HFF-Myc (cell line): ENCODE data around the gene LY6G5C.

Source experiments
- DNase-seq: peaks from one replicate; pipeline ENCODE4 v3.0.0-alpha.2; 2011; ENCODE audit warnings: low read depth; ENCODE audit errors: extremely low read depth
- H3K4me3 ChIP-seq: replicated peaks from 2 replicates; pipeline ENCODE4 v1.5.1; 2011; ENCODE audit warnings: low read depth, mild to moderate bottlenecking, control low read depth, low read length
- CTCF ChIP-seq: IDR thresholded peaks from 2 replicates; pipeline ENCODE4 v1.5.1; 2012; ENCODE audit warnings: mild to moderate bottlenecking, low read depth, low read length, control low read depth; ENCODE audit errors: missing control alignments

LY6G5C gene

GRCh38 chr6:31681135-31681671 is 336 bp upstream of the LY6G5C start:
- H3K4me3 ChIP-seq = peak overlapping the region; percentile 45
- no peak for TF ChIP-seq CTCF
- DNase-seq = no peak

GRCh38 chr6:31677955-31678354 is 2.9 kb downstream of the LY6G5C start:
- TF ChIP-seq CTCF = no peak
- no peak for DNase-seq
- no peak overlapping the region for H3K4me3 ChIP-seq

GRCh38 chr6:31676904-31677303 is 4.0 kb downstream of the LY6G5C start:
- no peak for DNase-seq
- no peak overlapping the region for H3K4me3 ChIP-seq
- no peak for TF ChIP-seq CTCF

GRCh38 chr6:31676322-31676903 is 4.5 kb downstream of the LY6G5C start:
- no peak overlapping the region for H3K4me3 ChIP-seq
- TF ChIP-seq CTCF = no peak
- no peak for DNase-seq

- H3K4me3 ChIP-seq = no peak within 1 kb of the TSS
- DNase-seq = no peak
- no peak for TF ChIP-seq CTCF
Observed at GRCh38 chr6:31669676-31670075, 11.2 kb downstream of the LY6G5C start, which contains the start of gene LY6G5B. Gene LY6G5B (plus strand): TSS chr6:31669976. CDS start chr6:31670951, 975 bp downstream.

GRCh38 chr6:31666337-31666965 is 14.4 kb downstream of the LY6G5C start:
- DNase-seq = no peak
- H3K4me3 ChIP-seq = peak overlapping the region; percentile 97
- no peak for TF ChIP-seq CTCF
